C4-2B (cell line): ENCODE data around the gene DDIT3.

Experiments
- ZFX ChIP-seq: fragments of 450-650 bp; IDR thresholded peaks from 2 replicates; pipeline ENCODE4 v1.6.1; 2017
- TF ChIP-seq, protein P1 (sequence below): fragments of 450-650 bp; conservative IDR thresholded peaks from 2 replicates; pipeline ENCODE4 v1.5.1; 2017; ENCODE audit warnings: mild to moderate bottlenecking

DNA sequence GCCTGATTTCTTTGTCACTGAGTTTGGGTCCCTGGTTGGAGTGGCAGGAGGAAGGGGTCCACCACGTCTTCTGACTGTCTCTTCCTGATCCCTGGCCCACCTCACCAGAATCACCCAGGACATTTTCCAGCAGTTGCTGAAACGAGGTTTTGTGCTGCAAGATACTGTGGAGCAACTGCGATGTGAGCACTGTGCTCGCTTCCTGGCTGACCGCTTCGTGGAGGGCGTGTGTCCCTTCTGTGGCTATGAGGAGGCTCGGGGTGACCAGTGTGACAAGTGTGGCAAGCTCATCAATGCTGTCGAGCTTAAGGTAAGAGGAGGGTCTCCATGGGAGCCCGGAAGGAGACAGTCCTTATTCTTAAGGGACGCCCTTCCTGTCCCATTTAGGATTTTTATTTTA lies 20.1 kb downstream of the DDIT3 start:
- TF ChIP-seq, protein P1, sequence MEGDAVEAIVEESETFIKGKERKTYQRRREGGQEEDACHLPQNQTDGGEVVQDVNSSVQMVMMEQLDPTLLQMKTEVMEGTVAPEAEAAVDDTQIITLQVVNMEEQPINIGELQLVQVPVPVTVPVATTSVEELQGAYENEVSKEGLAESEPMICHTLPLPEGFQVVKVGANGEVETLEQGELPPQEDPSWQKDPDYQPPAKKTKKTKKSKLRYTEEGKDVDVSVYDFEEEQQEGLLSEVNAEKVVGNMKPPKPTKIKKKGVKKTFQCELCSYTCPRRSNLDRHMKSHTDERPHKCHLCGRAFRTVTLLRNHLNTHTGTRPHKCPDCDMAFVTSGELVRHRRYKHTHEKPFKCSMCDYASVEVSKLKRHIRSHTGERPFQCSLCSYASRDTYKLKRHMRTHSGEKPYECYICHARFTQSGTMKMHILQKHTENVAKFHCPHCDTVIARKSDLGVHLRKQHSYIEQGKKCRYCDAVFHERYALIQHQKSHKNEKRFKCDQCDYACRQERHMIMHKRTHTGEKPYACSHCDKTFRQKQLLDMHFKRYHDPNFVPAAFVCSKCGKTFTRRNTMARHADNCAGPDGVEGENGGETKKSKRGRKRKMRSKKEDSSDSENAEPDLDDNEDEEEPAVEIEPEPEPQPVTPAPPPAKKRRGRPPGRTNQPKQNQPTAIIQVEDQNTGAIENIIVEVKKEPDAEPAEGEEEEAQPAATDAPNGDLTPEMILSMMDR = no peak
- no peak for TF ChIP-seq ZFX
